ENCODE results near the gene PARP12. TPM values are rescaled to one million over a fixed set of nuclear protein-coding genes. Genes with fewer than 3 reads are reported as not detected.

Gene PARP12
- total RNA-seq, 1 donor from 2014 or later, result 26.9 TPM

- Mint-ChIP-seq H3K36me3 (ENCODE audit: unreplicated experiment) (no peaks in the 10 kb centered on the region), H3K9me3 (ENCODE audit: unreplicated experiment) (no peaks in the 10 kb centered on the region), H3K4me1 (ENCODE audit: unreplicated experiment) (peaks cover 6% of the 10 kb centered on the region), H3K4me3 (ENCODE audit: unreplicated experiment) (no peak overlapping the region), H3K27ac (ENCODE audit: unreplicated experiment) (no peak overlapping the region), H3K27me3 (ENCODE audit: unreplicated experiment) (peaks cover 22% of the 10 kb centered on the region)
- TF ChIP-seq CTCF (IDR thresholded peaks at IDR 0.05), result no peak
- DNase-seq (ENCODE audit: extremely low spot score, unreplicated experiment), result no peak
Measured at GRCh38 chr7:139985811-139986210, 76.9 kb downstream of the PARP12 start.

- Mint-ChIP-seq H3K27ac (ENCODE audit: unreplicated experiment) (no peak overlapping the region), H3K4me1 (ENCODE audit: unreplicated experiment) (peaks cover 11% of the 10 kb centered on the region), H3K36me3 (ENCODE audit: unreplicated experiment) (no peaks in the 10 kb centered on the region), H3K4me3 (ENCODE audit: unreplicated experiment) (no peak overlapping the region), H3K27me3 (ENCODE audit: unreplicated experiment) (peaks cover 22% of the 10 kb centered on the region), H3K9me3 (ENCODE audit: unreplicated experiment) (no peaks in the 10 kb centered on the region)
- no peak for TF ChIP-seq CTCF (IDR thresholded peaks at IDR 0.05)
- no peak for DNase-seq (ENCODE audit: extremely low spot score, unreplicated experiment)
Measured at GRCh38 chr7:139984642-139985539, 77.9 kb downstream of the PARP12 start.

- H3K27me3 Mint-ChIP-seq (ENCODE audit: unreplicated experiment), result peaks cover 22% of the 10 kb centered on the region
- no peak overlapping the region for H3K4me3 Mint-ChIP-seq (ENCODE audit: unreplicated experiment)
- TF ChIP-seq CTCF (IDR thresholded peaks at IDR 0.05), result no peak
- H3K9me3 Mint-ChIP-seq (ENCODE audit: unreplicated experiment), result no peaks in the 10 kb centered on the region
- DNase-seq (ENCODE audit: extremely low spot score, unreplicated experiment), result no peak
- peaks cover 11% of the 10 kb centered on the region for H3K4me1 Mint-ChIP-seq (ENCODE audit: unreplicated experiment)
- no peak overlapping the region for H3K27ac Mint-ChIP-seq (ENCODE audit: unreplicated experiment)
- no peaks in the 10 kb centered on the region for H3K36me3 Mint-ChIP-seq (ENCODE audit: unreplicated experiment)
Measured at GRCh38 chr7:139982927-139983920, 79.5 kb downstream of the PARP12 start.

- no peaks in the 10 kb centered on the region for H3K9me3 Mint-ChIP-seq (ENCODE audit: unreplicated experiment)
- no peak overlapping the region for H3K4me3 Mint-ChIP-seq (ENCODE audit: unreplicated experiment)
- DNase-seq (ENCODE audit: extremely low spot score, unreplicated experiment), result no peak
- H3K4me1 Mint-ChIP-seq (ENCODE audit: unreplicated experiment), result peaks cover 5% of the 10 kb centered on the region
- H3K36me3 Mint-ChIP-seq (ENCODE audit: unreplicated experiment), result no peaks in the 10 kb centered on the region
- peaks cover 22% of the 10 kb centered on the region for H3K27me3 Mint-ChIP-seq (ENCODE audit: unreplicated experiment)
- no peak overlapping the region for H3K27ac Mint-ChIP-seq (ENCODE audit: unreplicated experiment)
- no peak for TF ChIP-seq CTCF (IDR thresholded peaks at IDR 0.05)
Measured at GRCh38 chr7:139981511-139981895, 81.2 kb downstream of the PARP12 start.
